ENCODE results near the gene KSR2.

- TF ChIP-seq RCOR1 (IDR thresholded peaks at IDR 0.05; ENCODE audit: insufficient replicate concordance, low read length): no peak
- TF ChIP-seq CTCF (conservative IDR thresholded peaks at IDR 0.05; ENCODE audit: low read depth, low read length): no peak
- no peak for TF ChIP-seq CEBPB (IDR thresholded peaks at IDR 0.05; ENCODE audit: low read depth, low read length)
- TF ChIP-seq POLR2A (IDR thresholded peaks at IDR 0.05; ENCODE audit: low read depth, low read length): no peak
Measured at GRCh38 chr12:117580015-117580717, 388.6 kb downstream of the KSR2 start.

Measured in IMR-90 (cell line).